Stimulated activated CD8-positive, alpha-beta memory T cell treated with anti-CD3 and anti-CD28 coated beads, Interleukin-15, amount 100 ng/mL, for 4 hours (primary cell): Measurements from ENCODE around the gene CENPP.

ENCODE experiments used
- DNase-seq, 2 donors: peaks; one replicate each; pipeline ENCODE4 v3.0.0-alpha.2; 2020; ENCODE audit warnings: low read depth in 2 of 2

Gene CENPP

GRCh38 chr9:92639124-92639523 lies 313.4 kb downstream of the CENPP start:
- DNase-seq, result no peak

GRCh38 chr9:92639791-92640271 lies 314.1 kb downstream of the CENPP start:
- DNase-seq, result no peak

GRCh38 chr9:92640398-92641091 lies 314.8 kb downstream of the CENPP start:
- no peak for DNase-seq

GRCh38 chr9:92641092-92641809 lies 315.5 kb downstream of the CENPP start:
- no peak for DNase-seq

GRCh38 chr9:92642041-92642451 lies 316.3 kb downstream of the CENPP start:
- DNase-seq, result no peak

- no peak for DNase-seq
These were observed 316.8 kb downstream of the CENPP start for GRCh38 chr9:92642564-92642963.

- DNase-seq, result no peak
These were observed 318.5 kb downstream of the CENPP start for GRCh38 chr9:92644278-92644677.

GRCh38 chr9:92645041-92645440 lies 319.3 kb downstream of the CENPP start:
- no peak for DNase-seq

GRCh38 chr9:92647671-92648473 lies 322.1 kb downstream of the CENPP start:
- no peak for DNase-seq

- DNase-seq, result no peak
These were observed 322.8 kb downstream of the CENPP start for GRCh38 chr9:92648474-92648971.

- no peak for DNase-seq
These were observed 323.3 kb downstream of the CENPP start for GRCh38 chr9:92649007-92649406.

GRCh38 chr9:92650296-92650695 lies 324.5 kb downstream of the CENPP start:
- DNase-seq, result no peak

- no peak for DNase-seq
These were observed 325.3 kb downstream of the CENPP start for GRCh38 chr9:92650839-92651621.

- no peak for DNase-seq
These were observed 326.7 kb downstream of the CENPP start for GRCh38 chr9:92652461-92652860.

GRCh38 chr9:92654481-92655301 lies 328.9 kb downstream of the CENPP start:
- no peak for DNase-seq

- no peak for DNase-seq
These were observed 329.6 kb downstream of the CENPP start for GRCh38 chr9:92655366-92655765.

- no peak for DNase-seq
These were observed 330.3 kb downstream of the CENPP start for GRCh38 chr9:92655896-92656536.

- DNase-seq, result no peak
These were observed 330.8 kb downstream of the CENPP start for GRCh38 chr9:92656537-92656925.

- no peak for DNase-seq
These were observed 331.7 kb downstream of the CENPP start for GRCh38 chr9:92657296-92658094.
